K562 (cell line): ENCODE results near the gene ZNF711. TPM values are rescaled to one million over a fixed set of nuclear protein-coding genes. Genes with fewer than 3 reads are reported as not detected.

Source experiments
- CHD1 ChIP-seq: fragments of 200-600 bp; sonication (generic); IDR thresholded peaks from one replicate; pipeline ENCODE4 v1.6.1; 2012; ENCODE audit warnings: mild to moderate bottlenecking, moderate library complexity, low read length, inconsistent platforms
- ELK1 ChIP-seq: sonication (generic); formaldehyde crosslinking; IDR thresholded peaks from 2 replicates; pipeline ENCODE4 v1.8.1; 2022; ENCODE audit warnings: missing genetic modification reagents
- HCFC1 ChIP-seq: IDR thresholded peaks from 2 replicates; pipeline ENCODE4 v1.6.1; 2012; ENCODE audit warnings: low read depth, low read length, improper control_type of control experiment
- PTBP1 ChIP-seq: fragments of 200-400 bp; formaldehyde crosslinking; IDR thresholded peaks from 2 replicates; pipeline ENCODE4 v1.6.1; 2017; ENCODE audit warnings: low read depth, low read length
- PYGO2 ChIP-seq: fragments of 450-650 bp; IDR thresholded peaks from 2 replicates; pipeline ENCODE4 v1.6.1; 2016; ENCODE audit warnings: mild to moderate bottlenecking, missing genetic modification characterization, moderate library complexity, missing compliant biosample characterization
- RFX7 ChIP-seq: fragments of 250-450 bp; sonication (Bioruptor Pico); IDR thresholded peaks from 2 replicates; pipeline ENCODE4 v1.5.1; 2021; ENCODE audit warnings: mild to moderate bottlenecking
- RHOXF2B ChIP-seq: fragments of 250-450 bp; sonication (Bioruptor Pico); conservative IDR thresholded peaks from 2 replicates; pipeline ENCODE4 v1.5.1; 2021
- SP2 ChIP-seq: IDR thresholded peaks from 2 replicates; pipeline ENCODE4 v1.6.1; 2011; ENCODE audit warnings: mild to moderate bottlenecking, low read depth, low read length, moderate library complexity; ENCODE audit not compliant: poor library complexity, severe bottlenecking; ENCODE audit errors: extremely low read depth
- STAT5A ChIP-seq: IDR thresholded peaks from 2 replicates; pipeline ENCODE4 v1.6.1; 2012; ENCODE audit warnings: low read length, inconsistent platforms, borderline replicate concordance
- YBX1 ChIP-seq: fragments of 450-650 bp; IDR thresholded peaks from 2 replicates; pipeline ENCODE4 v1.7.1; 2016; ENCODE audit warnings: mild to moderate bottlenecking
- ZKSCAN3 ChIP-seq: fragments of 250-450 bp; sonication (Bioruptor Pico); IDR thresholded peaks from 2 replicates; pipeline ENCODE4 v1.4.0; 2020
- ZNF146 ChIP-seq: IDR thresholded peaks from one replicate; pipeline ENCODE4 v1.6.1; 2018; ENCODE audit warnings: missing compliant biosample characterization; ENCODE audit not compliant: unreplicated experiment
- ZNF277 ChIP-seq: fragments of 250-450 bp; sonication (Bioruptor Pico); IDR thresholded peaks from 2 replicates; pipeline ENCODE4 v1.8.0; 2022; ENCODE audit warnings: inconsistent platforms, mild to moderate bottlenecking, moderate library complexity, borderline replicate concordance
- ZNF785 ChIP-seq: fragments of 250-450 bp; sonication (Bioruptor Pico); IDR thresholded peaks from 2 replicates; pipeline ENCODE4 v1.4.0; 2020; ENCODE audit warnings: mild to moderate bottlenecking
- polyA plus RNA-seq, 8 experiments: library from polyadenylated mRNA; depleted of rRNA in 4 of 8; stranded (reverse) in 5 of 8; unstranded in 3 of 8; fragments of >200 nt; fragmentation: Nextera tagmentation in 2 of 8; fragmentation: Illumina TruSeq in 1 of 8; extraction: Ambion mirVana in 2 of 8; extraction: Trizol in 1 of 8; gene quantifications; 2 replicates each; pipeline versions ENCODE4 v1.2.1 to v1.2.3, GENCODE V29; 2011 to 2014; ENCODE audit warnings: inconsistent platforms in 1 of 8, missing spikeins in 1 of 8
- total RNA-seq, 7 experiments: library from RNA; depleted of rRNA in 6 of 7; stranded (reverse); fragments of >200 nt in 6 of 7; fragmentation: Illumina TruSeq in 2 of 7; extraction: Trizol in 2 of 7; gene quantifications; 2 replicates each; pipeline versions ENCODE4 v1.2.1 to v1.2.3, GENCODE V29; 2011 to 2021; ENCODE audit warnings: low replicate concordance in 1 of 7
- TF ChIP-seq, protein P1 (sequence below), 2 experiments: fragments of 450-650 bp; IDR thresholded peaks; 2 replicates each; pipeline ENCODE4 v1.6.1; 2016; ENCODE audit warnings: mild to moderate bottlenecking in 2 of 2, borderline replicate concordance in 1 of 2, low read depth in 1 of 2, moderate library complexity in 1 of 2
- TF ChIP-seq, protein P2 (sequence below): IDR thresholded peaks from 2 replicates; pipeline ENCODE4 v1.6.1; 2016; ENCODE audit warnings: missing genetic modification characterization, missing compliant biosample characterization

ZNF711 gene
- total and polyA plus RNA-seq, 9 of the 15 experiments (the other 6 are each of a cell fraction or from before 2014, with no cell fraction given) = 1.9 to 6.7 (median 5.2) TPM

DNA sequence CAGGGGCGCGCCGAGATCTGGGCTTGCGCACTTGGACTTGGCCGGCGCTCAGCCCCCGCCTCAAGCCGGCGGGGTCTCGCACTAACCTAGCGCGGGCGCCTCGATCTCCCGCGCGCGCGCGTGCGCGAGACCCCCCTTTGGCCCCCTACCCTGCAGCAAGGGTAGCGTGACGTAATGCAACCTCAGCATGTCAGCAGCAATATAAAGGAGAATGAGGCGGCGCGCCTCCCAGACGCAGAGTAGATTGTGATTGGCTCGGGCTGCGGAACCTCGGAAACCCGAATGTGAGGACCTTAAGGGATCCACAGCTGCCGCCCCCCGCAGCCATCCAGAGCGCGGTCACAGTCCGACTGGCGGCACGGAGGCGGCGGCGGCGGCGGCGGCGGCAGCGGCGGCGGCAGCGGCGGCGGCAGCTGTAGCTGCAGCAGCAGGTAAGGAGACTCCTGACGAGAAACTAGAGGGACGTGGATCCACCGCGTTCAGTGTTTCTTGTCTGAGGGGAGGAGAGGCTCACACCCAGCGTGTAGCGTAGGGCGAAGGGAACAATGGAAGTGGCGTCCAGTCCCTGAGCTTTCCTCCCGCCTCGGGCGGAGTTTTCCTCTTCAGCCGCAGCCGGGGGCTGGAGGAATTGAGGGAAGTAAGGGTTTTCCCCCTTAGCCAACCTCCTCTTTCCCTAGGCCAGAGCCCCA, at the start of gene ZNF711, which contains the start of gene SATL1 (continued):
- TF ChIP-seq, protein P1, sequence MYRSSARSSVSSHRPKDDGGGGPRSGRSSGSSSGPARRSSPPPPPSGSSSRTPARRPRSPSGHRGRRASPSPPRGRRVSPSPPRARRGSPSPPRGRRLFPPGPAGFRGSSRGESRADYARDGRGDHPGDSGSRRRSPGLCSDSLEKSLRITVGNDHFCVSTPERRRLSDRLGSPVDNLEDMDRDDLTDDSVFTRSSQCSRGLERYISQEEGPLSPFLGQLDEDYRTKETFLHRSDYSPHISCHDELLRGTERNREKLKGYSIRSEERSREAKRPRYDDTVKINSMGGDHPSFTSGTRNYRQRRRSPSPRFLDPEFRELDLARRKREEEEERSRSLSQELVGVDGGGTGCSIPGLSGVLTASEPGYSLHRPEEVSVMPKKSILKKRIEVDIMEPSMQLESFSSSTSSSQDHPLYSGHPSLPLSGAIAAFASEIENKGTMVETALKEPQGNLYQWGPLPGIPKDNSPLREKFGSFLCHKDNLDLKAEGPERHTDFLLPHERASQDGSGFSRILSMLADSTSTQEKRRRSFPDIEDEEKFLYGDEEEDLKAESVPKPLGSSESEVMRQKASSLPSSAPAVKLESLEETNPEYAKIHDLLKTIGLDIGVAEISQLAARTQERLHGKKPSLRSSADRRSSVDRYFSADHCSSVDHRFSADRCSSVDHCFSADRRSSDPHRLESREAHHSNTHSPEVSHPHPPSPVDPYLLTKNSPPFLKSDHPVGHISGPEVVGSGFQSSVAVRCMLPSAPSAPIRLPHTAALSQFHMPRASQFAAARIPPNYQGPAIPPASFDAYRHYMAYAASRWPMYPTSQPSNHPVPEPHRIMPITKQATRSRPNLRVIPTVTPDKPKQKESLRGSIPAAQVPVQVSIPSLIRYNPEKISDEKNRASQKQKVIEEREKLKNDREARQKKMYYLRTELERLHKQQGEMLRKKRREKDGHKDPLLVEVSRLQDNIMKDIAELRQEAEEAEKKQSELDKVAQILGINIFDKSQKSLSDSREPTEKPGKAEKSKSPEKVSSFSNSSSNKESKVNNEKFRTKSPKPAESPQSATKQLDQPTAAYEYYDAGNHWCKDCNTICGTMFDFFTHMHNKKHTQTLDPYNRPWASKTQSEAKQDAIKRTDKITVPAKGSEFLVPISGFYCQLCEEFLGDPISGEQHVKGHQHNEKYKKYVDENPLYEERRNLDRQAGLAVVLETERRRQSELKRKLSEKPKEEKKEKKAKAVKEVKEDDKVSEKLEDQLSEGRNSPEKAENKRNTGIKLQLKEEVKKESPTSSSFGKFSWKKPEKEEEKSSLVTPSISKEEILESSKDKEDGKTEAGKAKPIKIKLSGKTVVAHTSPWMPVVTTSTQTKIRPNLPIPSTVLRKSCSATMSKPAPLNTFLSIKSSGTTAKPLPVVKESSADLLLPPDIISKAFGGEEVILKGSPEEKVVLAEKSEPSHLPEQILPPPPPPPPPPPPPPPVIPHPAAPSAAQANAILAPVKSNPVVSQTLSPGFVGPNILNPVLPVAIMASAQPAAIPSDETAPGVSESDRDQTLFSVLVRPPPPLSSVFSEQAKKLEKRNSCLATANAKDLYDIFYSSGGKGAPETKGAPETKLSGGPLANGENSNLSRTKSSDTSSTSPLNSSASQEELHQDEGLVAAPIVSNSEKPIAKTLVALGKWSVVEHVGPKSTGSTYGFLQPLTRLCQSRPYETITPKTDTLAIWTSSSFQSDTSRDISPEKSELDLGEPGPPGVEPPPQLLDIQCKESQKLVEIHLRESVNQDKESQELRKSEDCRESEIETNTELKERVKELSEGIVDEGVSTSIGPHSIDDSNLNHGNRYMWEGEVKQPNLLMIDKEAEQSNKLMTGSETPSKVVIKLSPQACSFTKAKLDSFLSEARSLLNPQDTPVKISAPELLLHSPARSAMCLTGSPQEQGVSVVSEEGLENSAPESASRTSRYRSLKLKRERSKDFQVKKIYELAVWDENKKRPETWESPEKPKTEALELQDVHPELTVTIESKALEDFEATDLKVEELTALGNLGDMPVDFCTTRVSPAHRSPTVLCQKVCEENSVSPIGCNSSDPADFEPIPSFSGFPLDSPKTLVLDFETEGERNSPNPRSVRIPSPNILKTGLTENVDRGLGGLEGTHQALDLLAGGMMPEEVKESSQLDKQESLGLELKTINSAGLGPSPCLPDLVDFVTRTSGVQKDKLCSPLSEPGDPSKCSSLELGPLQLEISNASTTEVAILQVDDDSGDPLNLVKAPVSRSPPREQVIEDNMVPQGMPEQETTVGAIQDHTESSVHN (IDR thresholded peaks at IDR 0.05; ENCODE audit: borderline replicate concordance in 1 of 2, low read depth in 1 of 2) = no peak
- TF ChIP-seq, protein P2, sequence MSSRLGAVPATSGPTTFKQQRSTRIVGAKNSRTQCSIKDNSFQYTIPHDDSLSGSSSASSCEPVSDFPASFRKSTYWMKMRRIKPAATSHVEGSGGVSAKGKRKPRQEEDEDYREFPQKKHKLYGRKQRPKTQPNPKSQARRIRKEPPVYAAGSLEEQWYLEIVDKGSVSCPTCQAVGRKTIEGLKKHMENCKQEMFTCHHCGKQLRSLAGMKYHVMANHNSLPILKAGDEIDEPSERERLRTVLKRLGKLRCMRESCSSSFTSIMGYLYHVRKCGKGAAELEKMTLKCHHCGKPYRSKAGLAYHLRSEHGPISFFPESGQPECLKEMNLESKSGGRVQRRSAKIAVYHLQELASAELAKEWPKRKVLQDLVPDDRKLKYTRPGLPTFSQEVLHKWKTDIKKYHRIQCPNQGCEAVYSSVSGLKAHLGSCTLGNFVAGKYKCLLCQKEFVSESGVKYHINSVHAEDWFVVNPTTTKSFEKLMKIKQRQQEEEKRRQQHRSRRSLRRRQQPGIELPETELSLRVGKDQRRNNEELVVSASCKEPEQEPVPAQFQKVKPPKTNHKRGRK = no peak
- TF ChIP-seq RHOXF2B (CRISPR knock-in tag) (no peak), PYGO2 (tag) (no peak), HCFC1 (no peak), ZKSCAN3 (CRISPR knock-in tag) (no peak), ZNF785 (no peak), CHD1 (no peak), ELK1 (CRISPR knock-in tag) (no peak), YBX1 (no peak), ZNF146 (no peak), RFX7 (CRISPR knock-in tag) (no peak), SP2 (no peak), STAT5A (no peak), PTBP1 (no peak), ZNF277 (CRISPR knock-in tag) (no peak)
